RWPE2 (cell line): ENCODE data around the gene MTNR1B.

Experiments used
- ATAC-seq: fragments of 200-7000 bp; cut with Tn5 transposase; 3 replicates; pipeline ENCODE4 v1.9.1; 2021; ENCODE audit warnings: low read depth
- DNase-seq: peaks from one replicate; pipeline ENCODE4 v3.0.0-alpha.2; 2020; ENCODE audit warnings: low spot score
- H3K27ac ChIP-seq: fragments of 450-650 bp; 2 replicates; pipeline ENCODE4 v1.5.1; 2017; ENCODE audit warnings: mild to moderate bottlenecking; ENCODE audit not compliant: poor library complexity, severe bottlenecking
- H3K27me3 ChIP-seq: fragments of 250-450 bp; sonication (Bioruptor Pico); 2 replicates; pipeline ENCODE4 v1.5.1; 2021; ENCODE audit warnings: mild to moderate bottlenecking, moderate library complexity; ENCODE audit not compliant: insufficient read depth, poor library complexity, severe bottlenecking
- H3K36me3 ChIP-seq: fragments of 250-450 bp; sonication (Bioruptor Pico); 2 replicates; pipeline ENCODE4 v1.5.1; 2020; ENCODE audit warnings: low read depth, mild to moderate bottlenecking, moderate library complexity
- H3K4me1 ChIP-seq: fragments of 250-450 bp; sonication (Bioruptor Pico); 2 replicates; pipeline ENCODE4 v1.5.1; 2021; ENCODE audit warnings: mild to moderate bottlenecking, moderate library complexity; ENCODE audit not compliant: insufficient read depth, poor library complexity, severe bottlenecking
- H3K4me3 ChIP-seq: fragments of 250-450 bp; sonication (Bioruptor Pico); 2 replicates; pipeline ENCODE4 v1.5.1; 2021; ENCODE audit warnings: mild to moderate bottlenecking, moderate library complexity; ENCODE audit not compliant: severe bottlenecking
- H3K9me3 ChIP-seq: fragments of 250-450 bp; sonication (Bioruptor Pico); 2 replicates; pipeline ENCODE4 v1.5.1; 2021; ENCODE audit warnings: mild to moderate bottlenecking, moderate library complexity; ENCODE audit not compliant: severe bottlenecking
- CTCF ChIP-seq: fragments of 450-650 bp; IDR thresholded peaks from one replicate; pipeline ENCODE4 v1.5.1; 2017; ENCODE audit warnings: mild to moderate bottlenecking, moderate library complexity; ENCODE audit not compliant: poor library complexity, severe bottlenecking

The MTNR1B gene

GRCh38 chr11:92948116-92948515 lies 21.3 kb upstream of the MTNR1B start:
- Histone ChIP-seq H3K27ac (no peak overlapping the region), H3K36me3 (no peaks in the 10 kb centered on the region), H3K4me1 (no peaks in the 10 kb centered on the region), H3K9me3 (no peaks in the 10 kb centered on the region), H3K4me3 (no peak overlapping the region), H3K27me3 (no peaks in the 10 kb centered on the region)
- DNase-seq (no peak), ATAC-seq (no peak)
- no peak for TF ChIP-seq CTCF

- no peak for DNase-seq
- no peak for ATAC-seq
- H3K9me3 ChIP-seq, result no peaks in the 10 kb centered on the region
Observed at GRCh38 chr11:92954003-92954402, 15.4 kb upstream of the MTNR1B start.

GRCh38 chr11:92955860-92956259 lies 13.6 kb upstream of the MTNR1B start:
- H3K27ac ChIP-seq, result no peak overlapping the region
- H3K4me1 ChIP-seq, result peaks cover 5% of the 10 kb centered on the region
- no peak overlapping the region for H3K4me3 ChIP-seq
- H3K36me3 ChIP-seq, result no peaks in the 10 kb centered on the region
- no peaks in the 10 kb centered on the region for H3K27me3 ChIP-seq
- no peak for TF ChIP-seq CTCF
- no peaks in the 10 kb centered on the region for H3K9me3 ChIP-seq
- peak; percentile 91 for ATAC-seq
- DNase-seq, result no peak

More at GRCh38 chr11:92954003-92954402, 15.4 kb upstream of the MTNR1B start:
- H3K4me1 ChIP-seq, result peaks cover 5% of the 10 kb centered on the region
- no peak for TF ChIP-seq CTCF
- H3K27ac ChIP-seq, result no peak overlapping the region
- H3K27me3 ChIP-seq, result no peaks in the 10 kb centered on the region
- H3K4me3 ChIP-seq, result no peak overlapping the region
- no peaks in the 10 kb centered on the region for H3K36me3 ChIP-seq

GRCh38 chr11:92960886-92961285 lies 8.6 kb upstream of the MTNR1B start:
- no peak for TF ChIP-seq CTCF
- ATAC-seq (no peak), DNase-seq (no peak)
- Histone ChIP-seq H3K36me3 (no peaks in the 10 kb centered on the region), H3K4me1 (no peaks in the 10 kb centered on the region), H3K9me3 (no peaks in the 10 kb centered on the region), H3K27ac (no peak overlapping the region), H3K4me3 (no peak overlapping the region), H3K27me3 (no peaks in the 10 kb centered on the region)

GRCh38 chr11:92962446-92962845 lies 7.0 kb upstream of the MTNR1B start:
- DNase-seq, result no peak
- ATAC-seq, result no peak
- H3K27ac ChIP-seq, result no peak overlapping the region

More at GRCh38 chr11:92962446-92962845, 7.0 kb upstream of the MTNR1B start:
- TF ChIP-seq CTCF, result no peak
- Histone ChIP-seq H3K4me1 (no peaks in the 10 kb centered on the region), H3K9me3 (no peaks in the 10 kb centered on the region), H3K27me3 (no peaks in the 10 kb centered on the region), H3K36me3 (no peaks in the 10 kb centered on the region), H3K4me3 (no peak overlapping the region)
